Globus pallidus (tissue), 1 donor: ENCODE measurements around the gene COL25A1.
A peak's percentile ranks its signal among the peaks of the same experiment; 100 is the strongest.

Experiments used
- DNase-seq: peaks from one replicate; pipeline ENCODE4 v3.0.0-alpha.2; 2015; ENCODE audit warnings: low spot score

The COL25A1 gene

GRCh38 chr4:109291707-109292238 lies 10.7 kb downstream of the COL25A1 start:
- no peak for DNase-seq

DNA sequence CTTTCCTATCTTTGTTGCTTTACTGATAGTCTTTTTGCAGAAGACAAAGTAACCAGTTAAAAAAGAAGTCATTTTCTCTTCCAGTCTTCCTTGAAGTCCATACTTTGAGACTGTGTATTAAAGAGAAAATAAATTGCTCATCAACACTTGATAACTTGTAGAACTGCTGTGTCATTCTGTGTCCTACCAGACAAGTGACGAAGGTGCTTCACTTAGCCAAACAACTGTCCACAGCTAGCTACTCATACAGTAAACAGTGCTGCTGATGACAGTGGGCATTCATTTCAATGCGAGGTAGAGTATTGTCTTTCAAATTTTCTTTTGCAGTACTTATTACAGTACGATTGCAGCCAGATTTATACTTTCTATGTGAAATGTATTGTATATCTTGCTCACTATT lies 11.5 kb downstream of the COL25A1 start:
- DNase-seq = no peak

DNA sequence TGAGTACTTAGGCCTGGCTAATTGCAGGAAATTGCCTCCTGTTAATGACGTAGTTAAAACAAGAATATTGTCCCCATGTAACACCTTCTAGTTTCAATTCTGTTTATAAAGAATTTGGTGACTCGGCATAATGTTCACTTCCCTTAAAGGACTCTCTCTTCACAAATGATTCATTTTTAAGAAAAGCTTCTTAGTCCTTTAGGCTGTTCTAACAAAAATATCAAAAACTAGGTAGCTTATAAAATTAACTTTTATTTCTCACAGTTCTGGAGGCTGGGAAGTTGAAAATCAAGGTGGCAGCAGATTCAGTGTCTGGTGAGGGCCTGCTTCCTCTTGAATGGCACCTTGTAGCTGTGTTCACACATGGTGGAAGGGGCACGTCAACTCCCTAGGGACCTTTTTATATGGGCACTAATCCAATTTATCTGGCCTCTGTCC lies 23.8 kb downstream of the COL25A1 start:
- no peak for DNase-seq

- DNase-seq = no peak
These were observed 25.9 kb downstream of the COL25A1 start for GRCh38 chr4:109276482-109277095.

DNA sequence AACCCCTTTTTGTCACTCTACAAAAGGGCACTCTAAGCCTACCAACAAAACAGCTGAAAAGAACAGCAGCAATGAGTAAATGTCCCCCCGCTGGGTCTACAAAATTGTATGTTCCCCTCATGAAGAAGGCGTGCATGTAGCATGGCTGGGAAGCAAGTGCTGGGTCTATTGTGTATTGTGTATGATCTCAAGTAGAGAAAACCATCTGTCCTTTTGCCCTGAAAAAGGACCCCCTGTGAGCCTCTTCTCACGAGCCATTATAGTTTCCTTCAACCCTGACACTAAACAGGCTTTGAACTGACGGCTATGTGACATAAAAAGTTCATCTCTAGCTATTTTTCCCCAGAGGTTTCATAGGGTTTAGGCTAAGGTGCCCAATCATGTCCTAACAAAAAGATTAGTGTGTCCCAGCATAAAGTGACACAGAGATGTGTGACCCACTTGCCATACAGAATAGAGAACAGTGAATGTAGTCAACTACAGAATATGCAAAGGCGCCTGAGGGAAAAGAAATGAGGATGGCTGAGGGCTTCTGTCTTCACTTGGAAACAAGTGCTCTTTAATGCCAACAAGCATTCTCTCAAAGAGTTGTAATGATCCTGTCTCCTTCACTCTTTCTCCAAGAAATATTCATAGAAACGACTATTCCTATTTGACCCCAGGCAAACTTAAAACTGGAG lies 27.3 kb downstream of the COL25A1 start:
- DNase-seq = no peak

- no peak for DNase-seq
These were observed 35.6 kb downstream of the COL25A1 start for GRCh38 chr4:109266891-109267290.

DNA sequence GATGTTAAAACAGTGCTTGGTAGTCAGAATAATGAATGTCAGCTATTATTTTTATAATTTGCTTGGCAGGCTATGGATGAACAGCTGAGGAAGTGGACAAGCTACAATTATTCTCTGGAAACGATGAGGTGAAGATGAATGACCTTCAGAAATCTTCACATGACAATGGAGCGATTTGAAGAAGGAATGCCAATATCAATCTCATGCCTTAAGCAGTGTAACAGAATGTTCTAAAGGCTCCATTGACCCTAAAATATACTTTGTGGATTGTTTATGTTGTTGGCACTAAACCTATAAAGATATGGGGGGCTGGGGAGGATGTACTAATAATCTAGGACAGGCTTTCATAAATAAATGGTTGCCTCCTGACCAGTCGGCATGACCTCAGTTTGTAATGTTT lies 36.2 kb downstream of the COL25A1 start:
- DNase-seq = no peak

- DNase-seq = peak; percentile 5
These were observed 38.7 kb downstream of the COL25A1 start for GRCh38 chr4:109263721-109264120.

DNA sequence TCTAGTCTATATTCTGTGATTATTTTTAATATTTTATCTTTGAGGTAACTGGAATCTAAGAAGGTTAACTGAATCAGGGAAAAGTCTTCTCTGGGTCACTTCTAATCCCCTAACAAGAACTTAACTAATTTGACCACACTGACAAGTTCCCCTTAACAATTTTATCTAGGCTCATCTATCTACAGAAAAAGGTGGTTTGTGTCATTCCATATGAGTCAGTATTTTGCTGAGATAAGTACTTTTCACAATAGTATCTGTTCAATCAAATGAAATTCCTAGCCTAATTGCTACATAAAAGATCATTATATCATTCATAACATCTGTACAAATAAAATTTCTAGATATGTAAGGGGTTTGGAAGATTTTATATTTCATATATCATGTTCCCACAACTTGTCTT lies 45.6 kb downstream of the COL25A1 start:
- DNase-seq = no peak

DNA sequence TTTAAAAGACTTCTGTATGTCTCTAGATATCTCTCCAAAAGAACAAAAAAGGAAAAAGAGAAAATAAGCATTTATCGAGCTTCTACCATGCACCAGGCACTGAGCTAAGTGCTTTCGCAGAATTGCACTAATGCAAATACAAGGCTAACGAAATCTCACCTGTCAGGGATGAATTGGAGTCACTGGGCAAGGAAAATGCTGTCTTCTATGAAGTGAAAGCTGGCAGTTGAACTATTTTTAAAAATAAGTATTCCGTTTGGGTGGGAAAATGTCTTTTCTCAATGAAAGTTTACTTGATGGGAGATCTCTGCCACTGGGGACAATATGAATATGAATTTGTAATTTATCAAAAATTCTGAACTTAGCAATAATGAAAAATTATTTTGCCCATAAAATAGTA lies 47.6 kb downstream of the COL25A1 start:
- DNase-seq = no peak

- no peak for DNase-seq
These were observed 51.1 kb downstream of the COL25A1 start for GRCh38 chr4:109251396-109251795.

DNA sequence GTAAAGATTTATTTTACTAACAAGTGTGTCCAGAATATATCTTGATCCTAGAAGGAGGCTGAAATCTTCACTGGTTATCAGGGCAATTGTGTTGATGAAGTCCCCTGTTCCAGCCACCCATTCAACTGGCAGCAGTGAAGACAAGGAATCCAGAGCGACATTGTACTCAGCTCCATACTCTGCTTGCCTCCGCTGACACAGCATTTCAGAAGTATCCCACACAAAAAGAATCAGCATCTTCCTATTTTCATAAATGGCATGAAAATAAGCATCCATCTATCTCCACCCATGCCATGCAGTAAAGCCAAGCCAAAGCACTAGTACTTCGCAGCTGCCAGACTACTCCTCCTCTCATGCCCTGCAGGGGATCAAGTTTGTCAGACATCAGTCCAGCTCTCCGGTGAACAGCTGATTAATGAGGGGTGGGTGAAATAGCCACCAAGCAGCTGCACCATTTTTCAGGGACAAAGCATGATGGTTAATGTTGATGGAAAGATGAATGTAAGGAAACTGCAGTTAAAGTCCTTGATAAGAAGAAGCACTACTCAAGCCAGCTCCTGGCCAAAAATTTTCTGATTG lies 54.0 kb downstream of the COL25A1 start:
- no peak for DNase-seq

DNA sequence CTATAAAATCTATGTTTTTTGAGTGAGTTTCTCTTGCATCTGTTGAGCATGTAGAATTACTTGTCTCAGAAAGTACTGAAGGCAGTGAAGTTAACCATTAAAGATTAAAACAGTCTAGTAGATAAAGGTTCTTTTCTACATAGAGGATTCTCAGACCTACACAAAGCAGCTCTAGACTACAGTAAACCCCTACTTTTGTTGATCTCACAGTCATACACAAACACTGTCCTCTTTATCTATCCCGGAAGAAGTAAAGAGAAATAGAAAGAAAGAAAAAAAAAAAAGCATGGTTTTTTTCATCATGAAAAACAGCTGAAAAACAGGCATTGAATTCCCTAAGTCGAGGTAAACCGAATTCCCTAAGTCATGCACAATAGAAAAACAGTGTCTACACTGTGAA lies 58.6 kb downstream of the COL25A1 start:
- DNase-seq = no peak

DNA sequence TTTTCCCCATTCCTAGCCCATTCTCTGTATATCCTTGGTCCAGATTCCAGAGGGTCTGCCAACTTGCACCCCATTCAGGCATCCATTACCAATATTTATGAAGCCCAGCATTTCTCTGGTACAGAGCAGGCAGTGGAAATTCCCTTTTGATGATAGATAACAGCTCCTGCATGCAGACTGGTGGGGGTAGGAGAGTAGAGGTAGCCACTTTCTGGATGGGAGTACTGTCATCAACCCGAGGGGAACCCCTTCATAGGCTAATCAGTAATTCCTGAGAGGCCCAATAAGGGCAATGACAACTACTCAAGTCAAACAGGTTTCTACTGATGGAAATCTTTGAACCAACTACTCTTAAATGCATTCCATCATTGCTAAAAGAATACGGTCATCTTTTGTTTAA lies 63.7 kb downstream of the COL25A1 start:
- no peak for DNase-seq

DNA sequence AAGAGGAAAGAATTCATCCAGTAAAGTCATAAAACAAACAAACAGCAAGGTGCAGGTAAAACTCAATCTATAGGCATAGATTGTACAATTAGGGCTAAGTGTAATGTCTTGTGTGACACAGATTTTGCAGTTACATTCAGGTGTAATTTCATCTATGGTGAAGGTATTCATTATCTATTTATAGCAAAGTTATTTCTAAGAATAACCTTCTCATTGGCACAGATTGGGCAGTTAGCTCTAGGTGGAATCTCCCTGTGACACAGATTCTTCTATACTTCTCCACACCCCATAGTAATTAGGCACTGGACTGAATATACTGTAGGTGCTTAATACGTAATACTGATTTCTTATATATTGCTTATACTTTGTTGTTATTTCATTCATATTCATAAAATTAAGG lies 66.8 kb downstream of the COL25A1 start:
- no peak for DNase-seq

DNA sequence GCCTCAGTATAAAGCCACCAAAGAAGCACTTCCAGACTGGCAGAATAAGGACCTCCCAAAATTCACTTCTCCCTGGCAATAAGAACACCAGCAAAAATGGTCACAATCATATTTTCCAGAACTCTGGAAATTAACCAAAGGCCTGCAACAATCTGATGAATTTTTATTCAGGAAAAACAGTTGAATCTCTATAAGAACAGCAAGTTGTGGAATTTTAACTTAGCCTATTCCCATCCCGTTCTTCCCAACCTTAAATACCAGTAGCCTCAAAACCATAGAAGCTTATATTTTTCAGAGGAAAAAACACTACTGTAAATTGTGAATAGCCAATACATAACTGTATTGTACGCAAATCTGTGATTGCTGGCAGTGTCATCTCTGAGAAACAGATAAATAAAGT lies 67.9 kb downstream of the COL25A1 start:
- DNase-seq = no peak

DNA sequence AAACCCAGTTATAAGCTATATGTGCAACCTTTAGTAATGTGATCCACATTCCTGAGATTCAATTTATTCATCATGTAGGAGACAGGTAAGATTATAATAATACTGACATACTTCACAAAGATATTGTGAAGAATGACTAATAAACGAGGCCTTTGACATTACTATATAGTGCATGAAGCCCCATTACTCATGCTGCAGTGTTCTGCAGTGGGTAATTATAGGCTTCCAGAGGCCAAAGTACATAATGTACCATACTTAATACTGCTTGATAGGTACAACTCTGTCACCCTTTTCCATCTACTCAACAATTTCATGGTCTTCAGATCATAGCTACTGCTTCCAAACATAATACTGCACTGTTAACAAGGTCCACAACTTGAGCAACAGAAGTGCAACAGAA lies 68.9 kb downstream of the COL25A1 start:
- no peak for DNase-seq

DNA sequence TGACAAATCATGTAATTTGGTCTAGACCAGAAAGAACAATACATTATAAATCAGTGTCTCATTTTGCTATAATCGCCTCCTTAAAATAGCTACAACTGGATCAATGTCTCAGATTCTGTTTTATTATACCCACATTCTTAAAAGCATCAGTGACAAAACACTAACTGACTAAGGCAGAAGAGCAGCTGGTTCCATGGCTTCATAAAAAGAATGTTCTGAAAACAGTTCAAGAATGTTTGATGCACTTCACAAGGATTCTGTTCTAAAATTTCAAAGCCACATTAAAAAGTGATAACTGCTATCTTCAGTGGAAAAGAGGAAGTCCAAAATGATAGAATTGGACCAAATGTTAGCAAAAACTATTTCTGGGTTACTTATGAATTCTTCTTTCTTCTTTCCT lies 69.8 kb downstream of the COL25A1 start:
- DNase-seq = no peak

DNA sequence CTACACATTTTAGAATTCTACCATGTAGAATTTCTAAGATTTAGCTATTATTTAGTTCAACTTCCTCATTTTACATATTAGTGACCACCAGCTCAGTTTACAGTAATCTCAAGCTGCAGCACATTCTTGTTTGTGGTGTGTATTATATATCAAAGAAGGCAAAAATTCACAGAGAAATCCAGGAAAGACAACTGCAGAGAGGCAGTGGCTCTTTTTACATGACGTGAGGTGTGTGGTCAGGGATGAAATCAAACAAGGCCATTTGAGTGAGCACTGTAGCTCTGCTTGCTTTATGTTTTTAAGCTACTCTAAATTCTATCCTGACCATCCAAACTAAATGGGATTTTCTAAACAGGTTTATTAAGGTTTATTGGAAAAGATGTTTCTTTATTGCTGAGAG lies 71.1 kb downstream of the COL25A1 start:
- DNase-seq = no peak

GRCh38 chr4:109229028-109229427 lies 73.4 kb downstream of the COL25A1 start:
- no peak for DNase-seq

DNA sequence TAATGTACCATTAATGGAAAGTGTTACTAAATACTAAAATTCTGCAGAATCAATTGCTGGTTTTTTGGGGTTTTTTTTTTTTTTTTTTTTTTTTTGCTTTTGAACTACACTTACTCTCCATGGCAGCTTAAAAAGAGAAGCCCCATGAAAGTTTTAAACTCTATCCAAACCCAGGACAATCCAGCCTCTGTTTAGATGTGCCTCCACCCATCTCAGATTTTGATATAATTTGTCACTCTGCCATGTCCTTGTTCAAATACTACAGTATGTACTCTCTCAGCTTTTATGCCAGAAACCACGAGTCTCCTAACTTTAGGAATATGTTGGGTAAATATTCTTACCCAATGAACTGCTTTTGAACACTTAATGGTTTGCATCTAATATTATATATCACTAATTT lies 84.2 kb downstream of the COL25A1 start:
- DNase-seq = no peak

GRCh38 chr4:109216085-109216696 lies 86.3 kb downstream of the COL25A1 start:
- no peak for DNase-seq

- no peak for DNase-seq
These were observed 87.0 kb downstream of the COL25A1 start for GRCh38 chr4:109215506-109215905.
